GM12892 (cell line): ENCODE measurements around the gene ENDOU.

Source experiments
- POLR2A ChIP-seq: IDR thresholded peaks from 2 replicates; pipeline ENCODE4 v1.6.1; 2011; ENCODE audit warnings: low read depth, low read length, control low read depth
- POLR2AphosphoS5 ChIP-seq: IDR thresholded peaks from 2 replicates; pipeline ENCODE4 v1.6.1; 2011; ENCODE audit warnings: low read depth, low read length, control low read depth
- TAF1 ChIP-seq: IDR thresholded peaks from 2 replicates; pipeline ENCODE4 v1.6.1; 2011; ENCODE audit warnings: low read depth, mild to moderate bottlenecking, control low read depth, low read length, borderline replicate concordance

GRCh38 chr12:47672068-47672467 lies 53.2 kb downstream of the ENDOU start:
- TF ChIP-seq POLR2A = no peak
- no peak for TF ChIP-seq TAF1
- TF ChIP-seq POLR2AphosphoS5 = no peak
